ENCODE results near the gene IL32. TPM values are rescaled to one million over a fixed set of nuclear protein-coding genes. Genes with fewer than 3 reads are reported as not detected.

Gene IL32
- total RNA-seq, 1 donor from 2014 or later, result 1.7 TPM

DNA sequence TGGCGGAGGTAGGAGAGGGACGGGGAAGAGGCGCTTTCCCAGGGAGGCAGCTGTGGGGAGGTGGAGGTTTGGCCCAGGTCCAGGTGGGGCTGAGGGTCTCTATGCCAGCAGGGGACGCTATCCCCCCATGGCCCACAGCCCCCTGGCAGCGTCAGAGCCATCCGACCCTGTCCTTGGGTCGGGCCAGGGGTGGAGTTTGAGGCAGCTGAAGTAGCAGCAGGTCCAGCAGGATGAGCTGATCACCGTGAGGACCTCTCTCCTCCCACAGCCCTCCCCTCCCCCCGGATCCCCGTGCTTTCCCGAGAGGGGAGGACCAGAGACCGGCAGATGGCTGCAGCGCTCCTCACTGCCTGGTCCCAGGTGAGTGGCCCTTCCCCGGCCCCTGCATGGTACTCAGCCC, 50.1 kb downstream of the IL32 start:
- H3K27me3 Mint-ChIP-seq (ENCODE audit: unreplicated experiment), result peaks cover 3% of the 10 kb centered on the region
- H3K4me1 Mint-ChIP-seq (ENCODE audit: unreplicated experiment), result peaks cover 24% of the 10 kb centered on the region
- H3K9me3 Mint-ChIP-seq (ENCODE audit: unreplicated experiment), result no peaks in the 10 kb centered on the region
- H3K36me3 Mint-ChIP-seq (ENCODE audit: low read depth, unreplicated experiment), result peaks cover 11% of the 10 kb centered on the region
- TF ChIP-seq, protein P1, sequence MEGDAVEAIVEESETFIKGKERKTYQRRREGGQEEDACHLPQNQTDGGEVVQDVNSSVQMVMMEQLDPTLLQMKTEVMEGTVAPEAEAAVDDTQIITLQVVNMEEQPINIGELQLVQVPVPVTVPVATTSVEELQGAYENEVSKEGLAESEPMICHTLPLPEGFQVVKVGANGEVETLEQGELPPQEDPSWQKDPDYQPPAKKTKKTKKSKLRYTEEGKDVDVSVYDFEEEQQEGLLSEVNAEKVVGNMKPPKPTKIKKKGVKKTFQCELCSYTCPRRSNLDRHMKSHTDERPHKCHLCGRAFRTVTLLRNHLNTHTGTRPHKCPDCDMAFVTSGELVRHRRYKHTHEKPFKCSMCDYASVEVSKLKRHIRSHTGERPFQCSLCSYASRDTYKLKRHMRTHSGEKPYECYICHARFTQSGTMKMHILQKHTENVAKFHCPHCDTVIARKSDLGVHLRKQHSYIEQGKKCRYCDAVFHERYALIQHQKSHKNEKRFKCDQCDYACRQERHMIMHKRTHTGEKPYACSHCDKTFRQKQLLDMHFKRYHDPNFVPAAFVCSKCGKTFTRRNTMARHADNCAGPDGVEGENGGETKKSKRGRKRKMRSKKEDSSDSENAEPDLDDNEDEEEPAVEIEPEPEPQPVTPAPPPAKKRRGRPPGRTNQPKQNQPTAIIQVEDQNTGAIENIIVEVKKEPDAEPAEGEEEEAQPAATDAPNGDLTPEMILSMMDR (IDR thresholded peaks at IDR 0.05; ENCODE audit: unreplicated experiment), result peak; percentile 17
- H3K4me3 Mint-ChIP-seq (ENCODE audit: unreplicated experiment), result no peak overlapping the region
- H3K27ac Mint-ChIP-seq (ENCODE audit: unreplicated experiment), result no peak overlapping the region
- no peak for DNase-seq (ENCODE audit: low spot score)

DNA sequence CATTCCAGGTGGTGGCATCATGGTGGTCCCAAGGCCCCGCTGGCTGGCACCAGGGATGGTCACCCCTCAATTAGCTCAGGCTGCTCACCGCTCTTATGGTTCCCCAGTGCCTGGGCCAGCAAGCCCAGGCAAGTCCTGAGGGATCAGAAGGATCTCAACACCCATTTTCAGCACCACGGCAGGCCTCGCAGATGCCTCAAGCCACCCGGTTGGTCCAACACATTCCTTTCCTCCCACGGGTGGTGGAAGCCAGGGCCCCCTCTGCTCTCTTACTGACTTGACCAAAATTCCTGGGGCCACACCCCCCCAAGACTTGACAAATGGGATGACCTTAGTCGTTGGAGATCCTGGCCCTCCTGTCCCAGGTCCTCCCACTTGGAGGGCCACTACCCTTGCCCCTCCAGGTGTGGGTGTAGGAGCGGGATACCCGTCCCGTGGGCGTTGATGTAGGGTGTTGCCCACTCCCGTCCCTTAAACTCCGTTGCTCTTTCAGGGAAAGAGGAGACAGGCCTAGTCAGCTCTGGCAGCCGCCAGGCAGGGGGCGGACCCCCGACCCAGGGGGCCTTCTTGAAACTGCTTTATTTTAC, 52.9 kb downstream of the IL32 start:
- peaks cover 20% of the 10 kb centered on the region for H3K36me3 Mint-ChIP-seq (ENCODE audit: low read depth, unreplicated experiment)
- H3K27me3 Mint-ChIP-seq (ENCODE audit: unreplicated experiment), result peaks cover 10% of the 10 kb centered on the region
- no peak for DNase-seq (ENCODE audit: low spot score)
- no peaks in the 10 kb centered on the region for H3K9me3 Mint-ChIP-seq (ENCODE audit: unreplicated experiment)
- H3K4me1 Mint-ChIP-seq (ENCODE audit: unreplicated experiment), result peaks cover 14% of the 10 kb centered on the region
- H3K27ac Mint-ChIP-seq (ENCODE audit: unreplicated experiment), result no peak overlapping the region
- H3K4me3 Mint-ChIP-seq (ENCODE audit: unreplicated experiment), result no peak overlapping the region
- TF ChIP-seq, protein P1 (IDR thresholded peaks at IDR 0.05; ENCODE audit: unreplicated experiment), result no peak

DNA sequence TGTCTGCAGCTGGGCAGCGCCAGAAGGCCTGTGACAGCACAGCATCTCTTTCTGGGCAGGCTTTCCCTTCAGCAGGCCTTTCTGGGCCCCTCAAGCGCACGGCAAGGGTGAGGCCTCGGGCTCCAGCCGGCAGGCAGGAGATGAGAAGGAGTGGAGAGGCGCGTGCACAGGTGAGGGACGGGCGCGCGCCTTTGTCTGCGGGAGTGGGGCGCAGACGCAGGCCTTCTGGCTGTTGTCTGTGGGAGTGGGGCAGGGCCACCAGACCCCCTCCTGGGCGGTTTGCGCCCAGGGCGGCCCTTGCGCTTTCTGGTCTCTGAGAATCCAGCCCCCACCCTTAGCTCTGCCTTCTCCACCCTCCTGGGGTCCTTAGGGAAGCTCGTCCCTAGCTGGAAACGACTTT, 53.4 kb downstream of the IL32 start:
- peaks cover 20% of the 10 kb centered on the region for H3K36me3 Mint-ChIP-seq (ENCODE audit: low read depth, unreplicated experiment)
- H3K27ac Mint-ChIP-seq (ENCODE audit: unreplicated experiment), result no peak overlapping the region
- no peak for DNase-seq (ENCODE audit: low spot score)
- H3K9me3 Mint-ChIP-seq (ENCODE audit: unreplicated experiment), result no peaks in the 10 kb centered on the region
- no peak overlapping the region for H3K4me3 Mint-ChIP-seq (ENCODE audit: unreplicated experiment)
- TF ChIP-seq, protein P1 (IDR thresholded peaks at IDR 0.05; ENCODE audit: unreplicated experiment), result no peak
- peaks cover 10% of the 10 kb centered on the region for H3K27me3 Mint-ChIP-seq (ENCODE audit: unreplicated experiment)
- peaks cover 12% of the 10 kb centered on the region for H3K4me1 Mint-ChIP-seq (ENCODE audit: unreplicated experiment)

Other genes starting within 250 kb of the IL32 start
- gene PRSS21, start 248.4 kb upstream of the IL32 start, total RNA-seq (ENCODE audit: unreplicated experiment), result not detected
- 1.3 TPM for gene ZG16B, start 235.3 kb upstream of the IL32 start, total RNA-seq (ENCODE audit: unreplicated experiment)
- 0.59 TPM for gene PRSS22, start 207.5 kb upstream of the IL32 start, total RNA-seq (ENCODE audit: unreplicated experiment)
- 24.9 TPM for gene FLYWCH2, start 182.4 kb upstream of the IL32 start, total RNA-seq (ENCODE audit: unreplicated experiment)
- 50.8 TPM for gene FLYWCH1, start 153.7 kb upstream of the IL32 start, total RNA-seq (ENCODE audit: unreplicated experiment)
- gene KREMEN2, start 101.4 kb upstream of the IL32 start, total RNA-seq (ENCODE audit: unreplicated experiment), result not detected
- 11.8 TPM for gene PAQR4, start 96.3 kb upstream of the IL32 start, total RNA-seq (ENCODE audit: unreplicated experiment)
- 12.2 TPM for gene PKMYT1, start 85.2 kb upstream of the IL32 start, total RNA-seq (ENCODE audit: unreplicated experiment)
- not detected for gene CLDN9, start 52.7 kb upstream of the IL32 start, total RNA-seq (ENCODE audit: unreplicated experiment)
- 33.0 TPM for gene CLDN6, start 47.5 kb upstream of the IL32 start, total RNA-seq (ENCODE audit: unreplicated experiment)
- gene TNFRSF12A, start 45.3 kb upstream of the IL32 start, total RNA-seq (ENCODE audit: unreplicated experiment), result 3.0 TPM
- 28.7 TPM for gene HCFC1R1, start 41.7 kb upstream of the IL32 start, total RNA-seq (ENCODE audit: unreplicated experiment)
- gene THOC6, start 41.6 kb upstream of the IL32 start, total RNA-seq (ENCODE audit: unreplicated experiment), result 22.9 TPM
- gene BICDL2, start 28.7 kb upstream of the IL32 start, total RNA-seq (ENCODE audit: unreplicated experiment), result 0.13 TPM
- gene MMP25, start 19.1 kb upstream of the IL32 start, total RNA-seq (ENCODE audit: unreplicated experiment), result 5.4 TPM
- gene ZSCAN10, start 33.7 kb downstream of the IL32 start, total RNA-seq (ENCODE audit: unreplicated experiment), result 50.7 TPM
- gene ZNF205, start 46.9 kb downstream of the IL32 start, total RNA-seq (ENCODE audit: unreplicated experiment), result 22.8 TPM
- gene ZNF213, start 69.4 kb downstream of the IL32 start, total RNA-seq (ENCODE audit: unreplicated experiment), result 10.1 TPM
- gene OR1F1, start 122.6 kb downstream of the IL32 start, total RNA-seq (ENCODE audit: unreplicated experiment), result not detected
- gene ZNF200, start 169.5 kb downstream of the IL32 start, total RNA-seq (ENCODE audit: unreplicated experiment), result 13.4 TPM
- gene MEFV, start 191.0 kb downstream of the IL32 start, total RNA-seq (ENCODE audit: unreplicated experiment), result not detected
- gene ZNF263, start 217.9 kb downstream of the IL32 start, total RNA-seq (ENCODE audit: unreplicated experiment), result 43.7 TPM
- 2.6 TPM for gene TIGD7, start 239.8 kb downstream of the IL32 start, total RNA-seq (ENCODE audit: unreplicated experiment)
- 27.0 TPM for gene ZNF75A, start 239.9 kb downstream of the IL32 start, total RNA-seq (ENCODE audit: unreplicated experiment)

Data from endothelial cell (in vitro differentiated cells).